ENCODE data around the gene FGF12.

- no peak for TF ChIP-seq ZFP30 (CRISPR knock-in tag; IDR thresholded peaks at IDR 0.05)
- TF ChIP-seq PATZ1 (CRISPR knock-in tag; IDR thresholded peaks at IDR 0.05; ENCODE audit: borderline replicate concordance): no peak
- TF ChIP-seq CREB5 (CRISPR knock-in tag; IDR thresholded peaks at IDR 0.05; ENCODE audit: low read depth): no peak
- TF ChIP-seq TSHZ2 (CRISPR knock-in tag; IDR thresholded peaks at IDR 0.05): no peak
- no peak for TF ChIP-seq CSDC2 (CRISPR knock-in tag; IDR thresholded peaks at IDR 0.05)
- no peak for TF ChIP-seq TCF4 (CRISPR knock-in tag; IDR thresholded peaks at IDR 0.05; ENCODE audit: borderline replicate concordance)
Observed at GRCh38 chr3:192373586-192373985, 353.8 kb downstream of the FGF12 start.
